ENCODE measurements around the gene NCKAP5.

The NCKAP5 gene

DNA sequence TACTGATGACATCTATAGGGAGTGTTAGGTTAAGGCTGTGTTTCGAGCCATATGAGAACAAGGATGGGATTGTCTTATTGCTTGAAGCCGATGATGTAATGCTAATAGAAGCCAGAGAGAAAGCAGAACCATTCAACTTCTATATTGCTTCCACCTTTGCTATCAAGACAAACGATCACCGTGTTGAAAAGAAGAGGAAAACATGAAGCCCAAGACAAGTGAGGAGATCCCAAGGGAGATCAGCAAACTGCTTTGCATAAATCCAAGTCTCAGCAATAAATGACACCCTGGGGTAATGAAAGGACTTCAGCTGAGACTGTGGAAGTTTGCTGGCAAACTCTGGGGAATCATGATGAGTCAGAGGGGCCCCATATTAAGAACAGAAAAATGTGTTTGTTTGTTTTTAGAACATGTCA is 206.2 kb downstream of the NCKAP5 start:
- POLR2A ChIA-PET: no interaction called here
- peak; percentile 10 for DNase-seq (ENCODE audit: extremely low spot score)
- no peak for TF ChIP-seq SUZ12 (IDR thresholded peaks at IDR 0.05)
- no peak for TF ChIP-seq FOXK2 (IDR thresholded peaks at IDR 0.05)
- TF ChIP-seq L3MBTL2 (conservative IDR thresholded peaks at IDR 0.05): no peak
- TF ChIP-seq FOXA1 (IDR thresholded peaks at IDR 0.05): no peak
- no peak for TF ChIP-seq NFRKB (IDR thresholded peaks at IDR 0.05)
- no peak for TF ChIP-seq ZNF384 (IDR thresholded peaks at IDR 0.05)
- CTCF ChIA-PET: no interaction called here

DNA sequence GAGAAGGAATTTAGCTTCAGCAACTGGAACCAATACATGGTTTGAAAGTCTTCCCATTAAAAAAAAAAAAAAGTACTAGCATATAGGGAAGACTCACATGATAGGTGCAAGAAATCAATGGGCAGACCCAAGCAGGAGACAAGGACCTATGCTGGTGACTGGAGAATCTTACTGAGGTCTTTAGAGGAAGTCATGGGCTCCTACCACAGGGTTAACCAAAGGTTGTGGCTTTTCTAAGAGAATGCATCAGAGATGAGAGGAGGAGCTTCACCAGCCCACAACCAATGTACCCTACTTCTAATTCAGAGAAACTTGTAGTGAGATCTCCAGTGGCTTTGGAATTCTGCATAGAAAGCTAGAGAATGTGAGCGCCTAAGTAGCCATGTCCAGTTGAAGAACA is 207.4 kb downstream of the NCKAP5 start:
- POLR2A ChIA-PET: interaction anchor here (1.1 kb wide), 1 partner anchor 76 kb away, joined by 3 read pairs; no protein-coding TSS in a partner anchor
- no peak for DNase-seq (ENCODE audit: extremely low spot score)
- CTCF ChIA-PET: no interaction called here

DNA sequence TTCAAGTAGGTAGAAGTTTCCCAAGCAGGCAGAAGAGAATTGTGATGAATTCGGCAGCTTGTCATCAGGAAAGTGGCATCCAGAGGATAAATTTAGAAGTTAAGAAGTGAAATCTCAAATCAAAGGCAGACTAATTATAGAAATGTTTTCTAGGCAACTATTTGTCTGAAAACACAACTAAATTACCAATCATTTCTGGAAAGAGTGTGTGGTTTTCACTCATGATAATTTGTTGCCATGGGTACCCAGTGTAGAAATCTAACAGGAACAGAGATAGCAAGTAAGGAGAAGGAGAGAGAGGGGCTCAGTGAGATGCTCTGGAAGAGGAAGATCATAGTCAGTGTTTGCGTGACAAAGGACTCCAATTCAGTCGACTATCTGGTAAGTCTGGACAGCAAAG is 208.1 kb downstream of the NCKAP5 start:
- no peak for DNase-seq (ENCODE audit: extremely low spot score)
- TF ChIP-seq CTBP1 (IDR thresholded peaks at IDR 0.05; ENCODE audit: borderline replicate concordance): no peak
- TF ChIP-seq L3MBTL2 (conservative IDR thresholded peaks at IDR 0.05): no peak
- TF ChIP-seq FOXK2 (IDR thresholded peaks at IDR 0.05): no peak
- TF ChIP-seq BHLHE40 (IDR thresholded peaks at IDR 0.05; ENCODE audit: borderline replicate concordance): no peak
- no peak for TF ChIP-seq SP1 (IDR thresholded peaks at IDR 0.05)
- TF ChIP-seq ZNF384 (IDR thresholded peaks at IDR 0.05): no peak
- TF ChIP-seq, protein P1, sequence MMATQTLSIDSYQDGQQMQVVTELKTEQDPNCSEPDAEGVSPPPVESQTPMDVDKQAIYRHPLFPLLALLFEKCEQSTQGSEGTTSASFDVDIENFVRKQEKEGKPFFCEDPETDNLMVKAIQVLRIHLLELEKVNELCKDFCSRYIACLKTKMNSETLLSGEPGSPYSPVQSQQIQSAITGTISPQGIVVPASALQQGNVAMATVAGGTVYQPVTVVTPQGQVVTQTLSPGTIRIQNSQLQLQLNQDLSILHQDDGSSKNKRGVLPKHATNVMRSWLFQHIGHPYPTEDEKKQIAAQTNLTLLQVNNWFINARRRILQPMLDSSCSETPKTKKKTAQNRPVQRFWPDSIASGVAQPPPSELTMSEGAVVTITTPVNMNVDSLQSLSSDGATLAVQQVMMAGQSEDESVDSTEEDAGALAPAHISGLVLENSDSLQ (IDR thresholded peaks at IDR 0.05): no peak
- TF ChIP-seq LEF1 (IDR thresholded peaks at IDR 0.05; ENCODE audit: borderline replicate concordance): no peak
- no peak for TF ChIP-seq SUZ12 (IDR thresholded peaks at IDR 0.05)
- no peak for TF ChIP-seq NFRKB (IDR thresholded peaks at IDR 0.05)
- TF ChIP-seq FOXA1 (IDR thresholded peaks at IDR 0.05): no peak
- TF ChIP-seq ELF4 (IDR thresholded peaks at IDR 0.05): no peak
- TF ChIP-seq ARNT (IDR thresholded peaks at IDR 0.05): no peak
- TF ChIP-seq TARDBP (IDR thresholded peaks at IDR 0.05): no peak
- no peak for TF ChIP-seq HDGF (IDR thresholded peaks at IDR 0.05; ENCODE audit: borderline replicate concordance)
- TF ChIP-seq FOXM1 (IDR thresholded peaks at IDR 0.05; ENCODE audit: borderline replicate concordance): no peak
- POLR2A ChIA-PET: no interaction called here
- CTCF ChIA-PET: no interaction called here

More for the DNA sequence above, 207.4 kb downstream of the NCKAP5 start:
- TF ChIP-seq TARDBP (IDR thresholded peaks at IDR 0.05) (no peak), FOXM1 (IDR thresholded peaks at IDR 0.05; ENCODE audit: borderline replicate concordance) (no peak), ARNT (IDR thresholded peaks at IDR 0.05) (no peak)

DNA sequence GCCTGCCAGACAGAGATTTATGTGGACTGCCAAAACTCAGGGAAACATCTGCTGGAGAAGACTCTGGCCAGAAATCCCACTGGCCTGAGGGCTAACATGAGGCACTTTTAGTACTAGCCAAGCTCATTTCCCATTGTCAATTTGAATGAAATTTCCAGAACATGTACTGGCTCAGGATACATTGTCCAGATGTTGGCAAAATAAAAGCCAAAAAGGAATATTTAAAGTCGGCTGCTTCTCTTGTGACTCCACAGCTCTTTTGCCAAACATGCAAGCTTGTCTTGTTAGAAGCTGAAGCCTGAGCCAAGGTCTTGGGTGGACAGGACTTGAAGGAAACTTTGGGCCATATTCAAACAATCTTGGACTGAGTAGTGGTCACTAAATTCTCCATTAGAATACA is 215.5 kb downstream of the NCKAP5 start:
- DNase-seq (ENCODE audit: extremely low spot score): no peak
- TF ChIP-seq ELF4 (IDR thresholded peaks at IDR 0.05): no peak
- no peak for TF ChIP-seq L3MBTL2 (conservative IDR thresholded peaks at IDR 0.05)
- CTCF ChIA-PET: interaction anchor here (0.6 kb wide), 1 partner anchor 427 kb away, joined by 3 read pairs; no protein-coding TSS in a partner anchor
- POLR2A ChIA-PET: no interaction called here

DNA sequence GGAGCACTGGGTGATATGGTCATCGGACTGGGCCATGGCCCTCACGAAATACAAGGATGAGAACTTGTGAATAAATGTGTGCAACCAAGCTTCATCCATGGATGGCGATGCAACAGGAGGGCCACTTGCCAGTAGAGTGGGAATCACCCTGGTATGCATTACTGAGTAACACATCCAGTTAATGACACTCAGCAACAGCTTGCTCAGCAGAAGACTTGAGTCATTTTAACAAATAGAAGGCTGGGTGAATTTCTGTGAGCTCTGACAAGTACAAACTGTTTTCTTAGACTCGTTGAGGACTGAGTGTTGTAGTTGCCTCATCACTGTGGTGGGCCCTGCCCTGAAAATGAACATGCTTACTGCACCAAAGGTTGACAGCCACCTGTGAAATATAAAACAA is 221.6 kb downstream of the NCKAP5 start:
- TF ChIP-seq NFRKB (IDR thresholded peaks at IDR 0.05) (no peak), ARNT (IDR thresholded peaks at IDR 0.05) (no peak), LEF1 (IDR thresholded peaks at IDR 0.05; ENCODE audit: borderline replicate concordance) (no peak), SP1 (IDR thresholded peaks at IDR 0.05) (no peak), ELF4 (IDR thresholded peaks at IDR 0.05) (no peak), FOXM1 (IDR thresholded peaks at IDR 0.05; ENCODE audit: borderline replicate concordance) (no peak)
- no peak for DNase-seq (ENCODE audit: extremely low spot score)
- CTCF ChIA-PET: no interaction called here
- POLR2A ChIA-PET: interaction anchor here (1.2 kb wide), 1 partner anchor 79 kb away, joined by 3 read pairs; no protein-coding TSS in a partner anchor

DNA sequence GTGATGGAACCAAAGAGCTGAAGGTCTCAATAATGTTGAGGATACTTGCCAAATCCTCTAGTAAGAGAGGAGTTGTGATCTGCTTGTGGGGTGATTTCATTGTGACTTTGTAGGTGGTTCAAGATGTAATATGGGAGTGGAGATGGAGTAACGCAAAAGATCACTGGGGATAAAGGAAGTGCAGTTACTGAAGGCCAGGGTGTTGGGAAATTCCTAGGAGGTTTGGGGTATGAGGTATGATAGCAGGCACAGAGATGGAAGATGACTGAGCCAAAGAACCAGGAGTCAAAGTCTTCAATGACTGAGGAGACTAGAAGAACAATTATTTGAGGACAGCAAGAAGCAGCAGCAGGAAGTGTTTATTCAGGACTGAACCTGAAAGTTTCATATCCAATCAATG is 222.6 kb downstream of the NCKAP5 start:
- ChIA-PET POLR2A (no interaction called here), CTCF (no interaction called here)
- TF ChIP-seq ARNT (IDR thresholded peaks at IDR 0.05): no peak
- no peak for TF ChIP-seq CTBP1 (IDR thresholded peaks at IDR 0.05; ENCODE audit: borderline replicate concordance)
- no peak for TF ChIP-seq ZNF384 (IDR thresholded peaks at IDR 0.05)
- TF ChIP-seq FOXA1 (IDR thresholded peaks at IDR 0.05): no peak
- TF ChIP-seq FOXK2 (IDR thresholded peaks at IDR 0.05): no peak
- no peak for TF ChIP-seq NFRKB (IDR thresholded peaks at IDR 0.05)
- TF ChIP-seq BHLHE40 (IDR thresholded peaks at IDR 0.05; ENCODE audit: borderline replicate concordance): no peak
- no peak for TF ChIP-seq SUZ12 (IDR thresholded peaks at IDR 0.05)
- TF ChIP-seq ELF4 (IDR thresholded peaks at IDR 0.05): no peak
- no peak for DNase-seq (ENCODE audit: extremely low spot score)

DNA sequence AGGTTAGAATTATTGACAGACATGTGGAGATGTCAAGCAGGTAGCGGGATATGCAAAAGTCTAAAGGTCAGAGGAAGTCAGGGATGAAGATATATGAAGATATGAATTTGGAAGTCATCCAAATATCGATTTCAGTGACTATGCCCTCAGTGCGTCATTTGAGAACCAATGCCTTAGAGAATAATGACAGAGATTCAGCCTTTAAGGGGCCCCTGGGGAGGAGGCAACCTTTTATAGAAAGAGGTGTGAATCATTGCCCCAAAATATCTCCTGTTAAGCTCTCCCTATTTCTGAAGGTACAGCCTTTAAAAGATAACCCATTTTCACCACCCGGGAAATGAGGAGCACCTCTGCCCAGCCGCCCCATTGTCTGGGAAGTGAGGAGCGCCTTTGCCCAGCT is 223.4 kb downstream of the NCKAP5 start:
- ChIA-PET CTCF (no interaction called here), POLR2A (interaction anchor here (1.0 kb wide), 1 partner anchor 77 kb away, joined by 3 read pairs; no protein-coding TSS in a partner anchor)
- TF ChIP-seq LEF1 (IDR thresholded peaks at IDR 0.05; ENCODE audit: borderline replicate concordance) (no peak), ELF4 (IDR thresholded peaks at IDR 0.05) (no peak), ZNF384 (IDR thresholded peaks at IDR 0.05) (no peak)
- no peak for DNase-seq (ENCODE audit: extremely low spot score)

DNA sequence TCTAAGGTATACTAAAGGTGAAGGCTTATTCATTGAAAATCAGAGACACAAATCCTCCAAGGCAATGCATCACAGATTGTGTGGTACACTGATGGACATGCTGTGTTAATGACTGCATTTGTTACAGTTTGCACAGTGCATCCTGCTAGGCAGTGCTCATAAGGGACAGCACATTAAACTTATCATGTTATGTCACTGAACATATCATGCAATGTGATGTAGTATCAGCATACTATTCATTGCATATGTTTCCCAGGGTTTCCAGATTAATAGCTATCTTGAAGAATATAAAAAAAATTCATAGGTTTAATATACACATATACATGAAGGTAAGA is 225.3 kb downstream of the NCKAP5 start:
- ChIA-PET CTCF (no interaction called here), POLR2A (no interaction called here)
- TF ChIP-seq FOXA1 (IDR thresholded peaks at IDR 0.05) (no peak), CTBP1 (IDR thresholded peaks at IDR 0.05; ENCODE audit: borderline replicate concordance) (no peak), ELF4 (IDR thresholded peaks at IDR 0.05) (no peak), LEF1 (IDR thresholded peaks at IDR 0.05; ENCODE audit: borderline replicate concordance) (no peak), BHLHE40 (IDR thresholded peaks at IDR 0.05; ENCODE audit: borderline replicate concordance) (no peak), FOXK2 (IDR thresholded peaks at IDR 0.05) (no peak), NFRKB (IDR thresholded peaks at IDR 0.05) (no peak), TARDBP (IDR thresholded peaks at IDR 0.05) (no peak), SUZ12 (IDR thresholded peaks at IDR 0.05) (no peak), SP1 (IDR thresholded peaks at IDR 0.05) (no peak), ZNF384 (IDR thresholded peaks at IDR 0.05) (no peak), ARNT (IDR thresholded peaks at IDR 0.05) (no peak), HDGF (IDR thresholded peaks at IDR 0.05; ENCODE audit: borderline replicate concordance) (no peak), FOXM1 (IDR thresholded peaks at IDR 0.05; ENCODE audit: borderline replicate concordance) (no peak)
- TF ChIP-seq, protein P1 (IDR thresholded peaks at IDR 0.05): no peak

More for the DNA sequence above, 225.3 kb downstream of the NCKAP5 start:
- DNase-seq (ENCODE audit: extremely low spot score): no peak

Data from HEK293T (cell line).